CD14-positive monocyte (primary cell): ENCODE results near the gene SRC. TPM values are rescaled to one million over a fixed set of nuclear protein-coding genes. Genes with fewer than 3 reads are reported as not detected.

Experiments
- DNase-seq, 3 donors: peaks; one replicate each; pipeline ENCODE4 v3.0.0-alpha.2; 2011 to 2022
- H2AFZ ChIP-seq: 2 replicates; pipeline ENCODE4 v1.6.0; 2012; ENCODE audit warnings: mild to moderate bottlenecking, low read depth, low read length, inconsistent platforms; ENCODE audit not compliant: insufficient read depth, poor library complexity, severe bottlenecking
- H3K27ac ChIP-seq, 2 donors: 1 replicate in 1 of 2; 2 replicates in 1 of 2; pipeline ENCODE4 v1.5.1; 2012 to 2013; ENCODE audit warnings: low read length in 2 of 2, control low read depth in 1 of 2, inconsistent platforms in 1 of 2, low read depth in 1 of 2, mild to moderate bottlenecking in 1 of 2
- H3K27me3 ChIP-seq, 2 donors: one replicate each; pipeline versions ENCODE4 v1.6.0 to v1.6.1; 2011 to 2013; ENCODE audit warnings: low read length in 2 of 2; ENCODE audit not compliant: control insufficient read depth in 2 of 2, insufficient read depth in 2 of 2
- H3K36me3 ChIP-seq, 2 donors: replicated peaks in 1 of 2; 1 replicate in 1 of 2; 2 replicates in 1 of 2; pipeline versions ENCODE4 v1.5.1 to v1.6.1; 2012 to 2013; ENCODE audit warnings: low read length in 2 of 2, control low read depth in 1 of 2, inconsistent platforms in 1 of 2, mild to moderate bottlenecking in 1 of 2; ENCODE audit not compliant: insufficient read depth in 2 of 2, control insufficient read depth in 1 of 2
- H3K4me1 ChIP-seq, 2 donors: 1 replicate in 1 of 2; 2 replicates in 1 of 2; pipeline versions ENCODE4 v1.5.1 to v1.6.1; 2012 to 2013; ENCODE audit warnings: low read length in 2 of 2, control low read depth in 1 of 2, inconsistent platforms in 1 of 2, mild to moderate bottlenecking in 1 of 2, moderate library complexity in 1 of 2; ENCODE audit not compliant: insufficient read depth in 2 of 2, control insufficient read depth in 1 of 2
- H3K4me2 ChIP-seq: replicated peaks from 2 replicates; pipeline ENCODE3; 2012; ENCODE audit warnings: low read length, moderate library complexity, mild to moderate bottlenecking; ENCODE audit not compliant: poor library complexity, severe bottlenecking; ENCODE audit errors: extremely low read depth
- H3K4me3 ChIP-seq, 3 experiments: fragments of 200-600 bp in 1 of 3; sonication (generic) in 1 of 3; replicated peaks in 1 of 3; 1 replicate in 2 of 3; 2 replicates in 1 of 3; pipeline ENCODE4 v1.5.1; 2011 to 2013; ENCODE audit warnings: low read length in 3 of 3, mild to moderate bottlenecking in 3 of 3, control low read depth in 2 of 3, low read depth in 2 of 3, inconsistent platforms in 1 of 3, moderate library complexity in 1 of 3
- H3K79me2 ChIP-seq: 2 replicates; pipeline ENCODE4 v1.6.0; 2012; ENCODE audit warnings: mild to moderate bottlenecking, control low read depth, inconsistent platforms, low read length, moderate library complexity; ENCODE audit not compliant: insufficient read depth
- H3K9ac ChIP-seq: 2 replicates; pipeline ENCODE4 v1.6.0; 2017; ENCODE audit warnings: low read length, mild to moderate bottlenecking; ENCODE audit not compliant: insufficient read depth, poor library complexity, severe bottlenecking
- H3K9me3 ChIP-seq, 2 donors: replicated peaks in 1 of 2; 1 replicate in 1 of 2; 2 replicates in 1 of 2; pipeline versions ENCODE4 v1.5.1 to v1.6.1; 2012 to 2013; ENCODE audit warnings: low read length in 2 of 2, control low read depth in 1 of 2; ENCODE audit not compliant: control insufficient read depth in 1 of 2, insufficient read depth in 1 of 2
- H4K20me1 ChIP-seq: 2 replicates; pipeline ENCODE4 v1.6.0; 2012; ENCODE audit warnings: mild to moderate bottlenecking, low read length, control low read depth, moderate library complexity; ENCODE audit not compliant: insufficient read depth
- H3K27ac Mint-ChIP-seq, 7 donors: one replicate each; pipeline ENCODE4 v1.8.0; 2020; ENCODE audit warnings: mild to moderate bottlenecking in 7 of 7, mixed read lengths in 7 of 7, moderate library complexity in 6 of 7, inconsistent platforms in 2 of 7
- H3K27me3 Mint-ChIP-seq, 3 donors: one replicate each; pipeline ENCODE4 v1.8.0; 2021 to 2022; ENCODE audit warnings: low read depth in 3 of 3, mild to moderate bottlenecking in 3 of 3, mixed read lengths in 3 of 3, moderate library complexity in 3 of 3, inconsistent platforms in 1 of 3
- H3K36me3 Mint-ChIP-seq, 2 donors: one replicate each; pipeline ENCODE4 v1.8.0; 2020; ENCODE audit warnings: mixed read lengths in 2 of 2, inconsistent platforms in 1 of 2, mild to moderate bottlenecking in 1 of 2
- H3K4me1 Mint-ChIP-seq: one replicate; pipeline ENCODE4 v1.8.0; 2020; ENCODE audit warnings: mild to moderate bottlenecking, mixed read lengths
- H3K4me3 Mint-ChIP-seq, 2 donors: one replicate each; pipeline ENCODE4 v1.8.0; 2020; ENCODE audit warnings: mild to moderate bottlenecking in 2 of 2, mixed read lengths in 2 of 2, moderate library complexity in 1 of 2
- H3K9me3 Mint-ChIP-seq, 7 donors: one replicate each; pipeline ENCODE4 v1.8.0; 2020 to 2022; ENCODE audit warnings: mixed read lengths in 7 of 7, mild to moderate bottlenecking in 6 of 7, moderate library complexity in 6 of 7, inconsistent platforms in 2 of 7
- CTCF ChIP-seq: fragments of 200-600 bp; IDR thresholded peaks from one replicate; pipeline ENCODE4 v1.8.0; 2022; ENCODE audit warnings: antibody characterized with exemption, mild to moderate bottlenecking
- WGBS: methylation state at CpG from one replicate; pipeline ENCODE4 v1.1.5; 2013; ENCODE audit warnings: missing lambda C conversion rate; ENCODE audit not compliant: insufficient coverage; 5-methylcytosine and 5-hydroxymethylcytosine counted together
- intact Hi-C, 2 donors: fragments of 100-400 bp; cut with micrococcal nuclease; formaldehyde crosslinking; loops; one replicate each; pipeline versions ENCODE4 v1.15.0 to v1.15.1; 2023
- polyA plus RNA-seq, 3 donors: library from polyadenylated mRNA; depleted of rRNA in 1 of 3; unstranded in 2 of 3; stranded (reverse) in 1 of 3; fragments of 300-500 nt in 2 of 3; fragments of >200 nt in 1 of 3; fragmentation: Illumina TruSeq in 2 of 3; gene quantifications; 1 replicate in 2 of 3; 2 replicates in 1 of 3; pipeline ENCODE4 v1.2.3, GENCODE V29; 2012 to 2021

Gene SRC
- polyA plus RNA-seq, 3 donors = 4.9 to 55.1 (median 6.8) TPM

GRCh38 chr20:37443596-37443995 is 97.7 kb downstream of the SRC start:
- Histone ChIP-seq H3K4me1 (no peaks in the 10 kb centered on the region), H3K9ac (no peak overlapping the region), H3K27me3 (no peaks in the 10 kb centered on the region), H3K79me2 (no peaks in the 10 kb centered on the region), H3K4me2 (no peak overlapping the region), H4K20me1 (no peaks in the 10 kb centered on the region), H3K27ac (no peak overlapping the region), H3K4me3 (no peak overlapping the region), H3K36me3 (no peaks in the 10 kb centered on the region), H2AFZ (no peak overlapping the region), H3K9me3 (no peaks in the 10 kb centered on the region)
- no peak for TF ChIP-seq CTCF
- 100% methylated on average over 1 of the region's 4 CpGs for WGBS
- intact Hi-C loops = no loop called here
- H3K9me3 Mint-ChIP-seq = no peaks in the 10 kb centered on the region
- H3K4me1 Mint-ChIP-seq = no peaks in the 10 kb centered on the region
- peaks cover 0 to 13% (median 6%) of the 10 kb centered on the region in 3 donors for H3K27me3 Mint-ChIP-seq
- no peak overlapping the region for H3K4me3 Mint-ChIP-seq
- no peak overlapping the region for H3K27ac Mint-ChIP-seq
- no peak for DNase-seq
- H3K36me3 Mint-ChIP-seq = no peaks in the 10 kb centered on the region

- no peaks in the 10 kb centered on the region for H3K79me2 ChIP-seq
- Mint-ChIP-seq H3K36me3 (no peaks in the 10 kb centered on the region), H3K27ac (no peak overlapping the region), H3K9me3 (no peaks in the 10 kb centered on the region), H3K27me3 (peaks cover 0 to 10% (median 7%) of the 10 kb centered on the region in 3 donors), H3K4me1 (no peaks in the 10 kb centered on the region), H3K4me3 (no peak overlapping the region)
- no peaks in the 10 kb centered on the region for H4K20me1 ChIP-seq
- DNase-seq = no peak
- H3K4me2 ChIP-seq = no peak overlapping the region
- intact Hi-C loops = no loop called here
- 84% methylated on average over 5 of the region's 6 CpGs for WGBS
- H3K4me3 ChIP-seq = no peak overlapping the region
- H3K27me3 ChIP-seq = no peaks in the 10 kb centered on the region
- no peak for TF ChIP-seq CTCF
- no peak overlapping the region for H3K27ac ChIP-seq
- H3K9me3 ChIP-seq = no peaks in the 10 kb centered on the region
- no peak overlapping the region for H3K9ac ChIP-seq
- no peaks in the 10 kb centered on the region for H3K36me3 ChIP-seq
- no peaks in the 10 kb centered on the region for H3K4me1 ChIP-seq
- no peak overlapping the region for H2AFZ ChIP-seq
Observed at GRCh38 chr20:37445041-37445440, 99.1 kb downstream of the SRC start.
